Osteoblast (primary cell): ENCODE data around the gene RPL35A. TPM values are rescaled to one million over a fixed set of nuclear protein-coding genes. Genes with fewer than 3 reads are reported as not detected.
"Not testable (repeated sequence)": the region's sequence is repeated elsewhere in the genome, so short reads cannot be mapped to it uniquely, and the experiment has no call there.

ENCODE experiments used
- DNase-seq: peaks from one replicate; pipeline ENCODE4 v3.0.0; 2011; ENCODE audit warnings: low spot score, mixed read lengths; ENCODE audit not compliant: insufficient read length; ENCODE audit errors: missing footprints
- H2AFZ ChIP-seq: 2 replicates; pipeline ENCODE4 v1.6.0; 2011; ENCODE audit warnings: mild to moderate bottlenecking, low read length
- H3K27ac ChIP-seq: 2 replicates; pipeline ENCODE4 v1.5.1; 2011; ENCODE audit warnings: mild to moderate bottlenecking, low read depth, low read length, moderate library complexity
- H3K27me3 ChIP-seq: 2 replicates; pipeline ENCODE4 v1.6.0; 2012; ENCODE audit warnings: mild to moderate bottlenecking, control low read depth, inconsistent platforms, low read length, moderate library complexity; ENCODE audit not compliant: insufficient read depth
- H3K36me3 ChIP-seq: 2 replicates; pipeline ENCODE4 v1.5.1; 2011; ENCODE audit warnings: mild to moderate bottlenecking, low read length, control low read depth, moderate library complexity; ENCODE audit not compliant: insufficient read depth
- H3K4me1 ChIP-seq: 2 replicates; pipeline ENCODE4 v1.5.1; 2011; ENCODE audit warnings: mild to moderate bottlenecking, low read length, control low read depth, moderate library complexity; ENCODE audit not compliant: insufficient read depth
- H3K4me2 ChIP-seq: 2 replicates; pipeline ENCODE4 v1.6.0; 2011; ENCODE audit warnings: mild to moderate bottlenecking, low read length; ENCODE audit not compliant: insufficient read depth
- H3K4me3 ChIP-seq: fragments of 200-600 bp; sonication (generic); 3 replicates; pipeline ENCODE4 v1.5.1; 2012; ENCODE audit warnings: mild to moderate bottlenecking, low read length, inconsistent platforms; ENCODE audit not compliant: insufficient read depth
- H3K79me2 ChIP-seq: 2 replicates; pipeline ENCODE4 v1.6.0; 2012; ENCODE audit warnings: mild to moderate bottlenecking, low read length, control low read depth, inconsistent platforms; ENCODE audit not compliant: insufficient read depth
- H3K9me3 ChIP-seq: 2 replicates; pipeline ENCODE4 v1.5.1; 2011; ENCODE audit warnings: low read depth, low read length, control low read depth
- H4K20me1 ChIP-seq: 2 replicates; pipeline ENCODE4 v1.6.0; 2012; ENCODE audit warnings: mild to moderate bottlenecking, low read length, control low read depth; ENCODE audit not compliant: insufficient read depth
- CTCF ChIP-seq: IDR thresholded peaks from 2 replicates; pipeline ENCODE4 v1.5.1; 2011; ENCODE audit warnings: mild to moderate bottlenecking, low read depth, low read length, moderate library complexity; ENCODE audit errors: extremely low read depth
- total RNA-seq: library from RNA; depleted of rRNA; stranded (reverse); fragments of >200 nt; gene quantifications from 2 replicates; pipeline ENCODE4 v1.2.3, GENCODE V29; 2012

The RPL35A gene
- total RNA-seq, 1 donor: 373 TPM

GRCh38 chr3:197960694-197961581, 10.9 kb downstream of the RPL35A start:
- peaks cover 9% of the 10 kb centered on the region for H4K20me1 ChIP-seq
- peaks cover 12% of the 10 kb centered on the region for H3K79me2 ChIP-seq
- peak overlapping the region; percentile 98 for H2AFZ ChIP-seq
- no peak for TF ChIP-seq CTCF
- no peaks in the 10 kb centered on the region for H3K27me3 ChIP-seq
- peaks cover 10% of the 10 kb centered on the region for H3K36me3 ChIP-seq
- peak overlapping the region; percentile 99 for H3K4me2 ChIP-seq
- peaks cover 43% of the 10 kb centered on the region for H3K4me1 ChIP-seq
- peak; percentile 59 for DNase-seq
- H3K9me3 ChIP-seq: no peaks in the 10 kb centered on the region
- H3K27ac ChIP-seq: peak overlapping the region; percentile 93
- peak overlapping the region; percentile 88 for H3K4me3 ChIP-seq

- Histone ChIP-seq H3K27ac (no peak overlapping the region), H3K36me3 (peaks cover 4% of the 10 kb centered on the region), H3K79me2 (peaks cover 12% of the 10 kb centered on the region), H3K4me1 (peaks cover 39% of the 10 kb centered on the region), H2AFZ (peak overlapping the region; percentile 51), H3K4me3 (peak overlapping the region; percentile 88), H4K20me1 (peaks cover 6% of the 10 kb centered on the region), H3K27me3 (no peaks in the 10 kb centered on the region), H3K9me3 (no peaks in the 10 kb centered on the region), H3K4me2 (peak overlapping the region; percentile 99)
- TF ChIP-seq CTCF: no peak
- no peak for DNase-seq
Observed at GRCh38 chr3:197961582-197961945, 11.6 kb downstream of the RPL35A start.

- peaks cover 25% of the 10 kb centered on the region for H3K4me1 ChIP-seq
- TF ChIP-seq CTCF: no peak
- H3K4me3 ChIP-seq: no peak overlapping the region
- H3K9me3 ChIP-seq: no peaks in the 10 kb centered on the region
- H3K27ac ChIP-seq: no peak overlapping the region
- H4K20me1 ChIP-seq: no peaks in the 10 kb centered on the region
- no peak overlapping the region for H3K4me2 ChIP-seq
- H3K79me2 ChIP-seq: peaks cover 12% of the 10 kb centered on the region
- no peak overlapping the region for H2AFZ ChIP-seq
- H3K27me3 ChIP-seq: no peaks in the 10 kb centered on the region
- H3K36me3 ChIP-seq: no peaks in the 10 kb centered on the region
- no peak for DNase-seq
Observed at GRCh38 chr3:197963019-197963637, 13.1 kb downstream of the RPL35A start.

GRCh38 chr3:197967337-197967989, 17.5 kb downstream of the RPL35A start:
- H4K20me1 ChIP-seq, H3K27me3 ChIP-seq, H3K4me1 ChIP-seq, H3K9me3 ChIP-seq, H3K4me2 ChIP-seq, H2AFZ ChIP-seq, H3K4me3 ChIP-seq, H3K79me2 ChIP-seq, H3K36me3 ChIP-seq, H3K27ac ChIP-seq, DNase-seq: not testable (repeated sequence)
